HepG2 (cell line): ENCODE results near the gene ATPAF2. TPM values are rescaled to one million over a fixed set of nuclear protein-coding genes. Genes with fewer than 3 reads are reported as not detected.

Experiments
- polyA plus RNA-seq, 8 experiments: library from polyadenylated mRNA; depleted of rRNA in 3 of 8; stranded (reverse) in 7 of 8; unstranded in 1 of 8; fragments of >200 nt; fragmentation: Illumina TruSeq in 4 of 8; extraction: Trizol in 4 of 8; gene quantifications; 2 replicates each; pipeline versions ENCODE4 v1.2.1 to v1.2.3, GENCODE V29; 2011 to 2016; ENCODE audit warnings: low read depth in 4 of 8, missing spikeins in 1 of 8, mixed read lengths in 1 of 8; ENCODE audit not compliant: insufficient read depth in 1 of 8
- total RNA-seq, 5 experiments: library from RNA; depleted of rRNA; stranded (reverse); fragments of >200 nt; fragmentation: Illumina TruSeq; extraction: Trizol; gene quantifications; 2 replicates each; pipeline ENCODE4 v1.2.3, GENCODE V29; 2016; ENCODE audit warnings: low read depth in 1 of 5

Gene ATPAF2
- total and polyA plus RNA-seq, 2 of the 13 experiments (the other 11 are each of a cell fraction or from before 2014, with no cell fraction given): 15.0 to 16.5 TPM

Other genes with a start within 250 kb of the ATPAF2 start
- gene SREBF1, start 202.2 kb downstream of the ATPAF2 start, total RNA-seq (2016; rRNA removed; fragmentation: Illumina TruSeq; extraction: Trizol): 12.6 and 34.3 TPM in 2 replicates
- gene SREBF1, start 202.2 kb downstream of the ATPAF2 start, polyA plus RNA-seq (2011; rRNA removed): 38.0 and 57.5 TPM in 2 replicates
- 4.5 and 4.7 TPM in 2 replicates for gene TOM1L2, start 66.8 kb downstream of the ATPAF2 start, total RNA-seq (2016; rRNA removed; fragmentation: Illumina TruSeq; extraction: Trizol)
- 7.4 and 9.1 TPM in 2 replicates for gene TOM1L2, start 66.8 kb downstream of the ATPAF2 start, polyA plus RNA-seq (2011; rRNA removed)
- 0.53 and 0.73 TPM in 2 replicates for gene DRC3, start 66.3 kb downstream of the ATPAF2 start, total RNA-seq (2016; rRNA removed; fragmentation: Illumina TruSeq; extraction: Trizol)
- 0.54 and 0.87 TPM in 2 replicates for gene DRC3, start 66.3 kb downstream of the ATPAF2 start, polyA plus RNA-seq (2011; rRNA removed)
- 4.3 and 5.5 TPM in 2 replicates for gene GID4, start 240 bp upstream of the ATPAF2 start, total RNA-seq (2016; rRNA removed; fragmentation: Illumina TruSeq; extraction: Trizol)
- 4.7 and 6.1 TPM in 2 replicates for gene GID4, start 240 bp upstream of the ATPAF2 start, polyA plus RNA-seq (2011; rRNA removed)
- 23.0 and 26.6 TPM in 2 replicates for gene DRG2, start 48.8 kb upstream of the ATPAF2 start, total RNA-seq (2016; rRNA removed; fragmentation: Illumina TruSeq; extraction: Trizol)
- 20.1 and 24.9 TPM in 2 replicates for gene DRG2, start 48.8 kb upstream of the ATPAF2 start, polyA plus RNA-seq (2011; rRNA removed)
- 0.07 and 0.18 TPM in 2 replicates for gene MYO15A, start 69.6 kb upstream of the ATPAF2 start, total RNA-seq (2016; rRNA removed; fragmentation: Illumina TruSeq; extraction: Trizol)
- 0.20 and 0.35 TPM in 2 replicates for gene MYO15A, start 69.6 kb upstream of the ATPAF2 start, polyA plus RNA-seq (2011; rRNA removed)
- 68.9 and 77.9 TPM in 2 replicates for gene ALKBH5, start 144.7 kb upstream of the ATPAF2 start, total RNA-seq (2016; rRNA removed; fragmentation: Illumina TruSeq; extraction: Trizol)
- 76.9 and 81.4 TPM in 2 replicates for gene ALKBH5, start 144.7 kb upstream of the ATPAF2 start, polyA plus RNA-seq (2011; rRNA removed)
- 15.3 and 19.7 TPM in 2 replicates for gene LLGL1, start 186.5 kb upstream of the ATPAF2 start, total RNA-seq (2016; rRNA removed; fragmentation: Illumina TruSeq; extraction: Trizol)
- 15.0 and 18.8 TPM in 2 replicates for gene LLGL1, start 186.5 kb upstream of the ATPAF2 start, polyA plus RNA-seq (2011; rRNA removed)
- 130 and 135 TPM in 2 replicates for gene FLII, start 219.6 kb upstream of the ATPAF2 start, total RNA-seq (2016; rRNA removed; fragmentation: Illumina TruSeq; extraction: Trizol)
- 303 and 324 TPM in 2 replicates for gene FLII, start 219.6 kb upstream of the ATPAF2 start, polyA plus RNA-seq (2011; rRNA removed)
- 8.0 and 8.2 TPM in 2 replicates for gene MIEF2, start 221.5 kb upstream of the ATPAF2 start, total RNA-seq (2016; rRNA removed; fragmentation: Illumina TruSeq; extraction: Trizol)
- gene MIEF2, start 221.5 kb upstream of the ATPAF2 start, polyA plus RNA-seq (2011; rRNA removed): 6.0 and 9.5 TPM in 2 replicates